HG02938 (cell line): ENCODE measurements around the gene TRANK1.
"Not testable (repeated sequence)": the region's sequence is repeated elsewhere in the genome, so short reads cannot be mapped to it uniquely, and the experiment has no call there.

ENCODE experiments used
- ATAC-seq: cut with Tn5 transposase; IDR thresholded peaks from one replicate; pipeline ENCODE4 v1.9.1; 2021; ENCODE audit warnings: mild to moderate bottlenecking, moderate library complexity; ENCODE audit not compliant: unreplicated experiment

TRANK1 gene

DNA sequence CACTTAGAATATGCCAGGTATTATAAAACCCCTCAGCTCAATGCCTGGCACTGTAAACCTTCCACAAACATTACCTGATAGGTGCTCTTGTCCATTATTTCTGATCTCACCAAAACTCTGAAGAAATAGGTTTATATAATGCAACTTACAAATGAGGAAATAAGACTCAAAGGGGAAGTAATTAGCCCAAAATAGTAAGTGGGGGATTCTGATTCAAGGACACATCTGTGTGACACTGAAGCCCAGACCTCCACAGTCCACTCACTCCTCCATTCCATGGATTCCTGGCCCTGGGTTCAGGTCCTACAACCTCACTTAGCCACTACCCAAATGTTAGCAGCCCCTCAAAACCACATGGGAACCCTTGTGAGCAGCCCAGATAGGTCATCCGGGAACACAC is 49.9 kb downstream of the TRANK1 start:
- no peak for ATAC-seq

GRCh38 chr3:36893826-36894225 is 51.0 kb downstream of the TRANK1 start:
- ATAC-seq = no peak

- ATAC-seq = peak; percentile 38
Observed at GRCh38 chr3:36893137-36893557, 51.7 kb downstream of the TRANK1 start.

- no peak for ATAC-seq
Observed at GRCh38 chr3:36892457-36893136, 52.3 kb downstream of the TRANK1 start.

GRCh38 chr3:36891701-36892160 is 53.1 kb downstream of the TRANK1 start:
- ATAC-seq = peak; percentile 80

GRCh38 chr3:36891097-36891496 is 53.8 kb downstream of the TRANK1 start:
- not testable (repeated sequence) for ATAC-seq

DNA sequence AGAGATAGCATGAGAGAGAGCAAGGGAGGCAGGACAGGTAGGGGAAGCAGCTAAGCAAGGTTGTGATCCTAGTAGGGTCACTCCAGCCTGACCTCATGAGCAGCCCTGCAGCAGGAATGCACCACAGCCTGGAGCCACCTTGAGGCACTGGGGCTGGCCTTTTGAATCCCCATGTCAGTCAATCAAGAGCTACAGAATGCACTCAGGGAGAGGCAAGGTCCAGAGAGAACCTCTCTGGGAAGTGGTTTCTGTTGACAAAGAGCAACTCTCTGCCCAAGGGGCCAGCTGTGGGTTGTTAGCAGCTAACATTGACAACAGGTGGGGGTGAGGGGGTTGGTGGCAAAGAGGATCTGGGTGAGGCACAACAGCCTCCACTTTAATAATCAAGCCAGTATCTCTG is 54.6 kb downstream of the TRANK1 start:
- ATAC-seq = no peak

DNA sequence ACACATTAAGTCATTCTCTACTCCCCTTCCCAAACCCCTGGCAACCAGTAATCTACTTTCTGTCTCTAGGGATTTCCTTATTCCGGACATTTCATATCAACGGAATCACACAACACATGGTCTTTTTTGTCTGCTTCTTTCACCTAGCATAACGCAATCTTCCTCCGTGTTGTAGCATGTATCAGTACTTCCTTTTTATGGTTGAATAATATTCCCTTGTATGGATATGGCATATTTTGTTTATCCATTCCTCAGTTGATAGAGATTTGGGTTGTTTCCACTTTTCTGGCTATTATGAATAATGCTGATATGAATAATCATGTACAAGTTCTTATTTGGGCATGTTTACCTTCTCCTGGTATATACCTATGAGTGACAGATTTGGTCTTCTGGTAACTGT is 63.1 kb downstream of the TRANK1 start:
- ATAC-seq = no peak

- not testable (repeated sequence) for ATAC-seq
Observed at GRCh38 chr3:36879842-36880241, 65.0 kb downstream of the TRANK1 start.

DNA sequence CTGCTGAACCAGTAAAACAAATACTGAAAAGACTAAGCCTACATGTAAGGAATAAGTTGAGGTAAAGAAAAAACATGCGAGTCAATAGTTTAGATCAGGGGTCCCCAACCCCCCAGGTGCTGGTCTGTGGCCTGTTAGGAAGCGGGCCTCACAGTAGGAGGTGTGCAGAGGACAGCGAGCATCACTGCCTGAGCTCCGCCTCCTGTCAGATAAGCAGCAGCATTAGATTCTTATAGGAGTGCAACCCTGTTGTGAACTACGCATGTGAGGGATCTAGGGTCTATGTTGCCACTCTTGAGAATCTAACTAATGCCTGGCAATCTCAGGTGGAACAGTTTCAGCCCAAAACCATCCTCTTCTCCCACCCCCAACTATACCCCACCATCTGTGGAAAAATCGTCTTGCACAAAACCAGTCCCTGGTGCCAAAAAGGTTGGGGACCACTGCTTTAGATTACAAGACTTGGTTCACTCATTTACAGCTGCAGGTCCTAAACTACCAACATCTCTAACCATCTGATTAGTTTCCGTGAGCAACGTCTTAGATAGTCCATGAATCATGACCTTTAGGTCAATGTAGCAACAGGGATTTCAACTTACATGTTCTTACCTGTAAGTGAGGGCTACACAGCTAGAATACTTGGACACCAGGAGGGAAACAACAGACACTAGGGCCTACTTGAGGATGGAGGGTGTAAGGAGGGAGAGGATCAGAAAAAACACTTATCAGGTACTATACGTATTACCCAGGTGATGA is 66.7 kb downstream of the TRANK1 start:
- ATAC-seq = no peak

- peak; percentile 99 for ATAC-seq
Observed at GRCh38 chr3:36876181-36876936, 68.5 kb downstream of the TRANK1 start.

GRCh38 chr3:36875397-36875796 is 69.5 kb downstream of the TRANK1 start:
- ATAC-seq = no peak

GRCh38 chr3:36874424-36874823 is 70.4 kb downstream of the TRANK1 start:
- ATAC-seq = no peak

DNA sequence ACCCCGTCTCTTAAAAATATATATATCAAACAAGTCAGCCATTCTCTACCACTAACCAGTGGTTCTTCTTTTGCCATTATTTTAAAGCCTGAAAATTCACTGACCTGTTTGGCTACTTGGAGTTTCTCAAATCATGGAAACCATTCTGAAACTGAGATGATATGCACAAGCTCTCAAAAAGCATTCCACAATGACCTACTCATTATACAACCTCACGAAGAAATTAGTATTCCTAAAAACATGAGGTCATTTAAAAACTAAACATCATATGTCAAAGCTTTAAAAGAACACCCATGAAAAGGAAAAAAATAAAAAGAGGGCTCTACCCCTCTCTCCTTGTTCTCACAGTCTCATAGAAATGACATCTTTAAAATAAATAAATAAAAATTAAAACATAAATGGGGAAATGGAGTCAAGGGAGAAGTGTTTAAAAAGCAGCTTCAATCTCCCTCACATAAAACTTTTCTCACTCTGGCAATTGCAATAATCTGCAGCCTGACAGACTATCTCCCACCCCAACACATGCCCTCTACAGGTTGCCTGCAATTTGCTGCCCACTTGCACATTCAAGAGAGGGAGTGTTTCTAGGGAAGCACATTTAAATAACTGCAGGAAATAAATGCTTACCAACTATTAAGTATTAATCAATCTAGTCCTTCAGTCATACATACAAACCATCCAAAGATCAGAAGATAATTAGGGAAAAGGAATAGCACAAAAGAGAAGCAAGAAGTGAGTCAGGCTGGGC is 73.3 kb downstream of the TRANK1 start:
- no peak for ATAC-seq

GRCh38 chr3:36868614-36869436 is 76.0 kb downstream of the TRANK1 start:
- peak; percentile 90 for ATAC-seq

GRCh38 chr3:36867810-36868209 is 77.0 kb downstream of the TRANK1 start:
- ATAC-seq = no peak

- ATAC-seq = no peak
Observed at GRCh38 chr3:36866368-36866767, 78.5 kb downstream of the TRANK1 start.

- ATAC-seq = no peak
Observed at GRCh38 chr3:36864180-36865053, 80.4 kb downstream of the TRANK1 start.
